Activated CD8-positive, alpha-beta T cell treated with anti-CD3 and anti-CD28 coated beads for 36 hours (primary cell): ENCODE data around the gene NDOR1. TPM values are rescaled to one million over a fixed set of nuclear protein-coding genes. Genes with fewer than 3 reads are reported as not detected.

Source experiments
- ATAC-seq: fragments of 200-7000 bp; cut with Tn5 transposase; one replicate; pipeline ENCODE4 v1.10.0; 2021; ENCODE audit warnings: mild to moderate bottlenecking, moderate library complexity
- CTCF ChIA-PET: fragments of 350-600 bp; sonication (Branson Sonifier 250); formaldehyde crosslinking; loops from one replicate; lab custom pipeline; 2021; ENCODE audit warnings: antibody characterized with exemption; lab: Charles Lee
- POLR2A ChIA-PET: fragments of 350-600 bp; sonication (Branson Sonifier 250); formaldehyde crosslinking; loops from one replicate; lab custom pipeline; 2021; ENCODE audit warnings: antibody characterized with exemption; lab: Charles Lee
- DNase-seq: peaks from one replicate; pipeline ENCODE4 v3.0.0-alpha.2; 2020
- H3K27ac Mint-ChIP-seq: one replicate; pipeline ENCODE4 v1.8.0; 2021; ENCODE audit warnings: mild to moderate bottlenecking, mixed read lengths
- H3K27me3 Mint-ChIP-seq: one replicate; pipeline ENCODE4 v1.8.0; 2021; ENCODE audit warnings: mixed read lengths
- H3K36me3 Mint-ChIP-seq: one replicate; pipeline ENCODE4 v1.8.0; 2021; ENCODE audit warnings: low read depth, mixed read lengths
- H3K4me1 Mint-ChIP-seq: one replicate; pipeline ENCODE4 v1.8.0; 2021; ENCODE audit warnings: low read depth, mixed read lengths
- H3K4me3 Mint-ChIP-seq: one replicate; pipeline ENCODE4 v1.8.0; 2021; ENCODE audit warnings: mild to moderate bottlenecking, moderate library complexity, mixed read lengths
- H3K9me3 Mint-ChIP-seq: one replicate; pipeline ENCODE4 v1.8.0; 2021; ENCODE audit warnings: mixed read lengths
- intact Hi-C: fragments of 100-400 bp; cut with micrococcal nuclease; formaldehyde crosslinking; loops from one replicate; pipeline ENCODE4 v1.10.0; 2022
- total RNA-seq, 2 experiments: library from RNA; stranded (reverse); gene quantifications; one replicate each; pipeline ENCODE4 v1.2.3, GENCODE V29; 2021
- TF ChIP-seq, protein P1 (sequence below): fragments of 200-600 bp; IDR thresholded peaks from one replicate; pipeline ENCODE4 v1.8.0; 2022; ENCODE audit warnings: antibody characterized with exemption, mild to moderate bottlenecking

Gene NDOR1
- total RNA-seq, 2 experiments from 2014 or later, result 29.5 to 30.7 TPM

DNA sequence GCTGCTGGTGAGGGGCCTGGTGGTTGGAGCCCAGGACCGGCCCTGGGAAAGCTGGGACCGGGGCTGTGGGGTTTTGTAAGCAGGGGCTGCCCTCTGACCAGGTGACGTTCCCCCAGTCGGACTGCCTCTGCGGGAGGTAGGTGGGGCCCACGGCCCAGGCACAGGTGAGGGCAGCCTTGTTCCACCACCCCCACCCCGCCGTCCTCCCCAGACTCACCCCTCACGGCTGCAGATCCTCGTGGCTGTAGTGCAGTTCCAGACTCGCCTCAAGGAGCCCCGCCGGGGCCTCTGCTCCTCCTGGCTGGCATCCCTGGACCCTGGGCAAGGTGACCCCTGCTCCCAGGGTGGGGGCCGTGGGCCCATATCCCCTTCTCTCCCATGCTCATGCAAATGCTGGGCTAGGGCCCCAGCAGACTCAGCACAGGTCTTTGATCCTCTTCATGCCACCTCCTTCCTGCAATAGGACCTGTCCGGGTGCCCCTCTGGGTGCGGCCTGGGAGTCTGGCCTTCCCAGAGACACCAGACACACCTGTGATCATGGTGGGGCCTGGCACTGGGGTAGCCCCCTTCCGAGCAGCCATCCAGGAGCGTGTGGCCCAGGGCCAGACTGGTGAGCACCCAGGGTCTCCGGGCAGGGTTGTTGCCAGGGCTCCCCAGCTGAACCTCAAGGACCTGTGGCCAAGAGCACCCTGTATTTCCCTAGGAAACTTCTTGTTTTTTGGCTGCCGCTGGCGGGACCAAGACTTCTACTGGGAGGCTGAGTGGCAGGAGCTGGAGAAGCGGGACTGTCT, 9.9 kb downstream of the NDOR1 start:
- Mint-ChIP-seq H3K9me3 (no peaks in the 10 kb centered on the region), H3K27me3 (no peaks in the 10 kb centered on the region), H3K27ac (no peak overlapping the region), H3K36me3 (no peaks in the 10 kb centered on the region), H3K4me3 (no peak overlapping the region), H3K4me1 (no peaks in the 10 kb centered on the region)
- ATAC-seq (no peak), DNase-seq (no peak)
- TF ChIP-seq, protein P1, sequence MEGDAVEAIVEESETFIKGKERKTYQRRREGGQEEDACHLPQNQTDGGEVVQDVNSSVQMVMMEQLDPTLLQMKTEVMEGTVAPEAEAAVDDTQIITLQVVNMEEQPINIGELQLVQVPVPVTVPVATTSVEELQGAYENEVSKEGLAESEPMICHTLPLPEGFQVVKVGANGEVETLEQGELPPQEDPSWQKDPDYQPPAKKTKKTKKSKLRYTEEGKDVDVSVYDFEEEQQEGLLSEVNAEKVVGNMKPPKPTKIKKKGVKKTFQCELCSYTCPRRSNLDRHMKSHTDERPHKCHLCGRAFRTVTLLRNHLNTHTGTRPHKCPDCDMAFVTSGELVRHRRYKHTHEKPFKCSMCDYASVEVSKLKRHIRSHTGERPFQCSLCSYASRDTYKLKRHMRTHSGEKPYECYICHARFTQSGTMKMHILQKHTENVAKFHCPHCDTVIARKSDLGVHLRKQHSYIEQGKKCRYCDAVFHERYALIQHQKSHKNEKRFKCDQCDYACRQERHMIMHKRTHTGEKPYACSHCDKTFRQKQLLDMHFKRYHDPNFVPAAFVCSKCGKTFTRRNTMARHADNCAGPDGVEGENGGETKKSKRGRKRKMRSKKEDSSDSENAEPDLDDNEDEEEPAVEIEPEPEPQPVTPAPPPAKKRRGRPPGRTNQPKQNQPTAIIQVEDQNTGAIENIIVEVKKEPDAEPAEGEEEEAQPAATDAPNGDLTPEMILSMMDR, result no peak
- intact Hi-C loops, result no loop called here
- CTCF ChIA-PET, result interaction anchor here (0.9 kb wide), 1 partner anchor 21 kb away, joined by 3 read pairs; no protein-coding TSS in a partner anchor
- POLR2A ChIA-PET, result interaction anchor here (0.7 to 7.1 kb wide), 3 partner anchors 8 to 27 kb away, joined by 3 to 44 read pairs (median 6); partner anchors contain the start of genes ANAPC2, NDOR1 and TMEM203

DNA sequence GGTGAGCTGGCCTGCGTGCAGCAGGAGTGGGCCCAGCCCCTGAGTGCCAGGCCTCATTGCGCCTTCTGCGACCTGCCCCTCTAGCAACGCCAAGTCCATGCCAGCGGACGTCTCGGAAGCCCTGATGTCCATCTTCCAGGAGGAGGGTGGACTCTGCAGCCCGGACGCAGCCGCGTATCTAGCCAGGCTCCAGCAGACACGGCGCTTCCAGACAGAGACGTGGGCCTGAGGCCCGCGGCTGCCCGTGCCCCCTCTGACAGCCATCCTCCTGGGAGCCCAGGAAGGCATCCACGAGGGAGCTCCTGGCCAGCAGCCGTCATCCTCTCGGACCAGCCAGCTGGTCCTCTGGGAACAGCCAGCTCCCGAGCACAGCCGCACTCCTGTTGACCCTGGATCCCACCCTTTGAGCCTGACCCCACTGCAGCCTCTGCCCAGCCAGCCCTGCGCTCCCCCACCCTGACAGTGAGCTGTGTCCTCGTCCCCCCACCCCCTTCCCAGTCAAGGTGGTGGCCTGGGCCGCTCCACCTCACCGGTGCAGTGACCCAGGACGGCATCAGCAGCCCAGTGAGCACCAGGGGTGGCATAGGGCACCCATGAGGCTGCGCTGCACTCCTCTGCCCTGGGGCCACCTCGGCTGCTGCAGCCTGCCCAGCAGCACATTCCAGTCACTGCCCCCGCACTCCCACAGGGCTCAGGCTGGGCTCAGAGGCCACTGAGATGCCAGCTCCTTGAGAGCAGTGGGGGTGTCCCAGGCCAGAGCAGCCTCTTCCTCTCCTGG, 10.9 kb downstream of the NDOR1 start:
- peaks cover 2% of the 10 kb centered on the region for H3K4me1 Mint-ChIP-seq
- intact Hi-C loops, result no loop called here
- H3K9me3 Mint-ChIP-seq, result no peaks in the 10 kb centered on the region
- no peaks in the 10 kb centered on the region for H3K27me3 Mint-ChIP-seq
- ATAC-seq (no peak), DNase-seq (no peak)
- no peaks in the 10 kb centered on the region for H3K36me3 Mint-ChIP-seq
- CTCF ChIA-PET, result interaction anchor here (0.8 to 1.3 kb wide), 2 partner anchors 8 to 20 kb away, joined by 3 read pairs; no protein-coding TSS in a partner anchor
- POLR2A ChIA-PET, result interaction anchor here (0.7 to 7.1 kb wide), 3 partner anchors 11 to 87 kb away, joined by 3 to 44 read pairs (median 4); partner anchors contain the start of genes ANAPC2, NDOR1 and TMEM203
- TF ChIP-seq, protein P1, result no peak
- no peak overlapping the region for H3K4me3 Mint-ChIP-seq
- no peak overlapping the region for H3K27ac Mint-ChIP-seq

DNA sequence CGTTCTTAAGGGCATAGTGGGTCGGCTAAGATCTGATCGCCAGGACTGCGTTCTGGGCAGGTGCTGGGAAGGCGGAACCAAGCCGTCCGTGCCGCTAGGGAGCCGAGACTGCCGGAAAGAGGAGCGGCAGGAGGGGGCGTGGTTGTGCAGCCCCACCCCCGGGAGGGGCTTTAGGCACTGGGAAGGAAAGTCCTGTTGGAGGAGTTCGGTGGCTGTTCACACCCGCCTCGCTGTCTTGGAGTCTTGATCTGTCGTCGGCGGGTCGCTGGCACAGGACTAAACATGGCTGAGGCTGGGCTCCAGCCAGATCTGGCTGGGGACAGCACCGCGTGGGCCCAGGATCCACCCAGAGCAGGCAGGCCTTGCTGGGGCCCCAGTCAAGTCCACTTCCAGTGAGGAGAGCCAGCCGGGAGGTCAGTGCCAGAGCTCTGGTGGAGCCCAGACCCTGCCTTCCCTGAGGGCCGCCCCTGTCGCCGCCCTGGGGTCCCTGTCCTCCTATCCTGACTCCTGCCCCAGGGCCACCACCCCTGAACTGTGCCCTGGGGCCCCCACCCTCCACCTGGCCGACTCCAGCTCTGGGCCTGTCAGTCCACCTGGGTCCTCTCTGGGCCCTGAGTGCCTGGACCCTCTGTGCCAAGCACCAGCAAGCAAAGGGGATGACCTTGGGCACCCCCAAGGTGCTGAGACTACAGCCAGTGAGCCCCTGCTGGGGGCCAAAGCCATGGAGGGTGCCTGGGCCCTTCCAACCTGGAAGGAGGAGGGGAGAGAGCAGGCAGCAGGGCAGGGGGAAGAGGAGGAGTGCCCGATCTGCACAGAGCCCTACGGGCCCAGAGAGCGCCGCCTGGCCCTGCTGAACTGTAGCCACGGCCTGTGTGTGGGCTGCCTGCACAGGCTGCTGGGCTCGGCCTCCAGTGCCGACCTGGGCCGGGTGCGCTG, 12.0 kb downstream of the NDOR1 start:
- Mint-ChIP-seq H3K27me3 (no peaks in the 10 kb centered on the region), H3K4me3 (no peak overlapping the region)
- CTCF ChIA-PET, result interaction anchor here (0.9 to 1.3 kb wide), 2 partner anchors 9 to 28 kb away, joined by 3 read pairs; no protein-coding TSS in a partner anchor

DNA sequence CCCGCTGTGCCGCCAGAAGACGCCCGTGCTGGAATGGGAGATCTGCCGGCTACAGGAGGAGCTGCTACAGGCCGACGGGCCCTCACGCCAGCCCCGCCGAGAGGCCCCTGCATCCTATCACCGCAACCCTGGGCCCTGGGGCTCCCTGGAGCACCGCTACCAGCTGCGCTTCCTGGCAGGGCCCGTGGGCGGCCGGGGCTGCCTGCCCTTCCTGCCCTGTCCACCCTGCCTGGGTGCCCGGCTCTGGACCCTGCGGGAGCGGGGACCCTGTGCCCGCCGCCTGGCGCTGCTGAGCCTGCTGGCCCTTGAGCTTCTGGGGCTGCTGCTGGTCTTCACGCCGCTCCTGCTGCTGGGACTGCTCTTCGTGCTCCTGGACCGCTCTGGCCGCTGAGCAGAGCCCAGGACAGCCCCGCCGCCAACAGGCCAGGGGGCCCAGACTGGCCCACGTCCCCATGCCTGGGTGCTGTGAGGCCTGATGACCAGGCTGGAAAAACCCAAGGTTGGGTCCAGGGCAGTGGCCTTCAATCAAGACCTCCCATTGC, 12.8 kb downstream of the NDOR1 start:
- ATAC-seq, result no peak
- H3K36me3 Mint-ChIP-seq, result no peaks in the 10 kb centered on the region
- CTCF ChIA-PET, result interaction anchor here (0.9 kb wide), 1 partner anchor 29 kb away, joined by 3 read pairs; no protein-coding TSS in a partner anchor

More for the DNA sequence above, 12.0 kb downstream of the NDOR1 start:
- POLR2A ChIA-PET, result interaction anchor here (7.1 kb wide), 1 partner anchor 12 kb away, joined by 44 read pairs; the partner anchor contains the start of genes NDOR1 and TMEM203
- peaks cover 2% of the 10 kb centered on the region for H3K4me1 Mint-ChIP-seq
- no peak for DNase-seq
- H3K27ac Mint-ChIP-seq, result no peak overlapping the region
- TF ChIP-seq, protein P1, result no peak
- ATAC-seq, result no peak
- intact Hi-C loops, result no loop called here
- no peaks in the 10 kb centered on the region for H3K9me3 Mint-ChIP-seq
- H3K36me3 Mint-ChIP-seq, result no peaks in the 10 kb centered on the region

More for the DNA sequence above, 12.8 kb downstream of the NDOR1 start:
- Mint-ChIP-seq H3K4me3 (no peak overlapping the region), H3K9me3 (no peaks in the 10 kb centered on the region), H3K4me1 (peaks cover 4% of the 10 kb centered on the region), H3K27ac (no peak overlapping the region), H3K27me3 (no peaks in the 10 kb centered on the region)
- POLR2A ChIA-PET, result interaction anchor here (2.8 to 7.1 kb wide), 2 partner anchors 8 to 12 kb away, joined by 9 to 44 read pairs; partner anchors contain the start of genes NDOR1 and TMEM203
- no peak for DNase-seq
- TF ChIP-seq, protein P1, result no peak
- intact Hi-C loops, result no loop called here
